GM13976 (cell line): Measurements from ENCODE around the gene MRPL46.

Experiments
- DNase-seq: peaks from one replicate; pipeline ENCODE4 v3.0.0; 2012; ENCODE audit warnings: low spot score
- in situ Hi-C: fragments of 300-500 bp; cut with MboI; formaldehyde crosslinking; loops from one replicate; pipeline ENCODE4 v1.12.0; 2022; ENCODE audit warnings: low sequenced_read_pairs, mixed read lengths, inconsistent platforms; ENCODE audit not compliant: unreplicated experiment
- TF ChIP-seq, protein P1 (sequence below): IDR thresholded peaks from 2 replicates; pipeline ENCODE4 v1.5.1; 2012; ENCODE audit warnings: borderline replicate concordance, mild to moderate bottlenecking; ENCODE audit not compliant: insufficient read depth; ENCODE audit errors: extremely low read depth, missing control alignments, control extremely low read depth

The MRPL46 gene

DNA sequence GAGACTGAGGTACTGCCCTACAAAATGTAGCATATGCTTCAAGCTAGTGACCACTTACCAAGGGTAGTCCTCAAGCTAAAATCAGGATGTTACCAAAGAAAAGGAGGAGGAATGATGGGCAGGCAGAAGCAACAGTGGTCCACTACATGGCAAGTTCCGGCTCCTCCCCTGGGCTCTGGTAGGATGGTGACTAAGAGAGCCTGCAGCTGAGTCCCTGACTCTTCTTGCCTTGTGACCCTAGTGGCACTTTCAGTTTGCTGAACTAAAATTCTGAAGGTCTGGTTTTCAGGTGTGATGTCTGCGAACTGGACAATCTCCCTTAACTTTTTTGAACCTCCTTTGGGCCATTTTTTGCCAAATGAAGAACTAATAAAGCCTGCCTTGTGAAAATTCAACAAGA lies 40.9 kb downstream of the MRPL46 start:
- no peak for DNase-seq
- in situ Hi-C loops, result no loop called here
- TF ChIP-seq, protein P1, sequence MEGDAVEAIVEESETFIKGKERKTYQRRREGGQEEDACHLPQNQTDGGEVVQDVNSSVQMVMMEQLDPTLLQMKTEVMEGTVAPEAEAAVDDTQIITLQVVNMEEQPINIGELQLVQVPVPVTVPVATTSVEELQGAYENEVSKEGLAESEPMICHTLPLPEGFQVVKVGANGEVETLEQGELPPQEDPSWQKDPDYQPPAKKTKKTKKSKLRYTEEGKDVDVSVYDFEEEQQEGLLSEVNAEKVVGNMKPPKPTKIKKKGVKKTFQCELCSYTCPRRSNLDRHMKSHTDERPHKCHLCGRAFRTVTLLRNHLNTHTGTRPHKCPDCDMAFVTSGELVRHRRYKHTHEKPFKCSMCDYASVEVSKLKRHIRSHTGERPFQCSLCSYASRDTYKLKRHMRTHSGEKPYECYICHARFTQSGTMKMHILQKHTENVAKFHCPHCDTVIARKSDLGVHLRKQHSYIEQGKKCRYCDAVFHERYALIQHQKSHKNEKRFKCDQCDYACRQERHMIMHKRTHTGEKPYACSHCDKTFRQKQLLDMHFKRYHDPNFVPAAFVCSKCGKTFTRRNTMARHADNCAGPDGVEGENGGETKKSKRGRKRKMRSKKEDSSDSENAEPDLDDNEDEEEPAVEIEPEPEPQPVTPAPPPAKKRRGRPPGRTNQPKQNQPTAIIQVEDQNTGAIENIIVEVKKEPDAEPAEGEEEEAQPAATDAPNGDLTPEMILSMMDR, result no peak

DNA sequence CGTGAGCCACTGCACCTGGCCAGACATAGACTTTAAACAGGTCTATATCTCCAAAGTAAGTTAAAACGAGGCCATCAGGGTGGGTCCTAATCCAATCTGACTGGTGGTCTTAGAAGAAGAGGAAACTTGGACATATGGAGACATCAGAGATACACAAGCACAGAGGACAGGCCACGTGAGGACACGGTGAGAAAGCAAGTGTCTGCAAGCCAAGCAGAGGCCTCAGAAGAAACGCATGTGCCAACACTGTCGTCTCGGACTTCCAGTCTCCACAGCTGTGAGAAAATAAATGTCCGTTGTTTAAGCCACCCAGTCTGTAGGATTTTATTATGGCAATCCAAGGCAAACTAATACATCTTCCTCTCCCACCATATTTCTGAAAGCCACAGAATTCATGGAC lies 43.9 kb downstream of the MRPL46 start:
- DNase-seq, result no peak
- TF ChIP-seq, protein P1, result no peak
- in situ Hi-C loops, result no loop called here

DNA sequence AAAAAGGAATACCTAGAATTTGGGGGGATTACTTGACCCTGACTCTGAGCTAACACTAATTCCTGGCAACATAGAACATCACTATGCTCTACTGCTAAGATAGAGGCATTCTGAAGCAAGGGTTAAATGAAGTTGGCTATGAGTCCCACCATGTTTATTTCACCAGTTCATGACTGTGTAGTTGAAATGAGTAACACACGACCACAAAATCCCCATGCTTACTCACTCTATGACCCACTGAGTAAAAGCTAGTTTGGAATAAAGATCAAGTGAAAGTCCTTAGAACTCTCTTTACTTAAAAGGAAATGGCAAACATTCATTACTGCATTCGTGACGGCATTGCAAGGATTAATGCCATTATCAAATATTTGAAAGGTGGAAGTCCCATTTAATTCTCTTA lies 47.4 kb downstream of the MRPL46 start:
- no peak for DNase-seq
- in situ Hi-C loops, result no loop called here
- TF ChIP-seq, protein P1, result no peak
